Thoracic aorta (tissue), 2 donors: ENCODE results near the gene CUBN. TPM values are rescaled to one million over a fixed set of nuclear protein-coding genes. Genes with fewer than 3 reads are reported as not detected.

ENCODE experiments used
- ATAC-seq: fragments of 150-250 bp; one replicate; pipeline ENCODE4 v1.8.0; 2017; ENCODE audit warnings: low read depth; ENCODE audit not compliant: insufficient number of reproducible peaks, low FRiP score
- DNase-seq: peaks from one replicate; pipeline ENCODE4 v3.0.0-alpha.2; 2020; ENCODE audit warnings: low spot score
- H3K27ac ChIP-seq, 2 donors: fragments of 200-600 bp; sonication (generic); 1 replicate in 1 of 2; 2 replicates in 1 of 2; pipeline ENCODE4 v1.5.1; 2016; ENCODE audit warnings: mild to moderate bottlenecking in 2 of 2, moderate library complexity in 2 of 2
- H3K27me3 ChIP-seq: fragments of 200-600 bp; sonication (generic); replicated peaks from 2 replicates; pipeline ENCODE4 v1.6.0; 2016; ENCODE audit warnings: mild to moderate bottlenecking; ENCODE audit not compliant: insufficient read depth
- H3K36me3 ChIP-seq: fragments of 200-600 bp; sonication (generic); one replicate; pipeline ENCODE4 v1.5.1; 2016
- H3K4me1 ChIP-seq, 2 donors: fragments of 200-600 bp; sonication (generic); 1 replicate in 1 of 2; 2 replicates in 1 of 2; pipeline versions ENCODE4 v1.5.1 to v1.6.0; 2016; ENCODE audit warnings: low read depth in 2 of 2, mild to moderate bottlenecking in 1 of 2; ENCODE audit not compliant: control insufficient read depth in 1 of 2
- H3K4me3 ChIP-seq: fragments of 200-600 bp; sonication (generic); 2 replicates; pipeline ENCODE4 v1.5.1; 2016; ENCODE audit warnings: mild to moderate bottlenecking
- H3K9me3 ChIP-seq: fragments of 200-600 bp; sonication (generic); 2 replicates; pipeline ENCODE4 v1.5.1; 2016
- CTCF ChIP-seq: fragments of 200-600 bp; sonication (generic); IDR thresholded peaks from one replicate; pipeline ENCODE4 v1.5.1; 2019; ENCODE audit warnings: antibody characterized with exemption
- total RNA-seq, 2 donors: library from RNA; depleted of rRNA; stranded (reverse); fragments of >200 nt; gene quantifications; one replicate each; pipeline versions ENCODE4 v1.1.0 to v1.2.3, GENCODE V29; 2016

The CUBN gene
- total RNA-seq, 2 donors from 2014 or later = 4.1 to 4.6 TPM

- ATAC-seq (no peak), DNase-seq (no peak)
- no peaks in the 10 kb centered on the region for H3K27me3 ChIP-seq
- H3K4me1 ChIP-seq = peaks cover 15 to 45% of the 10 kb centered on the region in 2 donors
- peak overlapping the region in 1 of 2 donors; percentile 50 for H3K27ac ChIP-seq
- peak overlapping the region; percentile 66 for H3K4me3 ChIP-seq
- TF ChIP-seq CTCF = no peak
- no peaks in the 10 kb centered on the region for H3K36me3 ChIP-seq
- no peaks in the 10 kb centered on the region for H3K9me3 ChIP-seq
Observed at GRCh38 chr10:17175551-17175950, 45.9 kb upstream of the CUBN start.

- DNase-seq (no peak), ATAC-seq (no peak)
- Histone ChIP-seq H3K4me1 (peaks cover 15 to 54% of the 10 kb centered on the region in 2 donors), H3K27me3 (no peaks in the 10 kb centered on the region), H3K36me3 (no peaks in the 10 kb centered on the region), H3K27ac (no peak overlapping the region), H3K9me3 (no peaks in the 10 kb centered on the region), H3K4me3 (peak overlapping the region; percentile 66)
- no peak for TF ChIP-seq CTCF
Observed at GRCh38 chr10:17174626-17175025, 45.0 kb upstream of the CUBN start.

GRCh38 chr10:17171141-17171641 lies 41.6 kb upstream of the CUBN start:
- peaks cover 8 to 51% of the 10 kb centered on the region in 2 donors for H3K4me1 ChIP-seq
- ATAC-seq (no peak), DNase-seq (no peak)
- H3K27me3 ChIP-seq = no peaks in the 10 kb centered on the region
- TF ChIP-seq CTCF = no peak
- H3K36me3 ChIP-seq = no peaks in the 10 kb centered on the region
- H3K27ac ChIP-seq = peak overlapping the region; percentile 60 to 69
- H3K4me3 ChIP-seq = peak overlapping the region; percentile 42
- no peaks in the 10 kb centered on the region for H3K9me3 ChIP-seq

- Histone ChIP-seq H3K27me3 (no peaks in the 10 kb centered on the region), H3K4me1 (peaks cover 0 to 40% of the 10 kb centered on the region in 2 donors), H3K9me3 (no peaks in the 10 kb centered on the region), H3K4me3 (peak overlapping the region; percentile 35), H3K27ac (peak overlapping the region; percentile 33 to 51), H3K36me3 (no peaks in the 10 kb centered on the region)
- TF ChIP-seq CTCF = no peak
- DNase-seq (no peak), ATAC-seq (no peak)
Observed at GRCh38 chr10:17169803-17170202, 40.2 kb upstream of the CUBN start.

- DNase-seq (no peak), ATAC-seq (no peak)
- no peak for TF ChIP-seq CTCF
- H3K4me3 ChIP-seq = no peak overlapping the region
- no peaks in the 10 kb centered on the region for H3K27me3 ChIP-seq
- no peaks in the 10 kb centered on the region for H3K9me3 ChIP-seq
- H3K27ac ChIP-seq = no peak overlapping the region
- peaks cover 8 to 37% of the 10 kb centered on the region in 2 donors for H3K4me1 ChIP-seq
- no peaks in the 10 kb centered on the region for H3K36me3 ChIP-seq
Observed at GRCh38 chr10:17166699-17167098, 37.1 kb upstream of the CUBN start.
